Measurements from ENCODE around the gene SPX. TPM values are rescaled to one million over a fixed set of nuclear protein-coding genes. Genes with fewer than 3 reads are reported as not detected.

SPX gene
- total RNA-seq, 4 donors from 2014 or later = 3.6 to 51.7 (median 10.7) TPM

DNA sequence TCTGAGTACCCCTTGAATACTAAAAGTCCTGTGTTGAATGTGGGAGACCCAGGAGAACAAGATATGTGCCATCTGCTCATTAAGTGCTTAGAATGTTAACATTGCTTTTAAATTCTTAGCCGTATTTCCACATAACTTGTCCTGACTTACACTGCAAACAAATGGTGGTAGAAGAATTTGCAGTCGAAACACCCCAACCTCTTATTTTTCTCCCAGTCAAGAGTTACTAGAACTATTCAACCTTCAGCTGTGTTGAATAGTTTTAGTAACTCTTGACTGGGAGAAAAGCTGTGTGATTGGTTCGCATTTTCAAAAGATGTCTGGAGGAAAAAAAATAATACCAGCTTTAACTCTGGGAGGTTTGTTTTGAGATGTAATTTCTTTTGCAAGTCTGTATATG, 7.6 kb upstream of the SPX start:
- TF ChIP-seq, protein P1, sequence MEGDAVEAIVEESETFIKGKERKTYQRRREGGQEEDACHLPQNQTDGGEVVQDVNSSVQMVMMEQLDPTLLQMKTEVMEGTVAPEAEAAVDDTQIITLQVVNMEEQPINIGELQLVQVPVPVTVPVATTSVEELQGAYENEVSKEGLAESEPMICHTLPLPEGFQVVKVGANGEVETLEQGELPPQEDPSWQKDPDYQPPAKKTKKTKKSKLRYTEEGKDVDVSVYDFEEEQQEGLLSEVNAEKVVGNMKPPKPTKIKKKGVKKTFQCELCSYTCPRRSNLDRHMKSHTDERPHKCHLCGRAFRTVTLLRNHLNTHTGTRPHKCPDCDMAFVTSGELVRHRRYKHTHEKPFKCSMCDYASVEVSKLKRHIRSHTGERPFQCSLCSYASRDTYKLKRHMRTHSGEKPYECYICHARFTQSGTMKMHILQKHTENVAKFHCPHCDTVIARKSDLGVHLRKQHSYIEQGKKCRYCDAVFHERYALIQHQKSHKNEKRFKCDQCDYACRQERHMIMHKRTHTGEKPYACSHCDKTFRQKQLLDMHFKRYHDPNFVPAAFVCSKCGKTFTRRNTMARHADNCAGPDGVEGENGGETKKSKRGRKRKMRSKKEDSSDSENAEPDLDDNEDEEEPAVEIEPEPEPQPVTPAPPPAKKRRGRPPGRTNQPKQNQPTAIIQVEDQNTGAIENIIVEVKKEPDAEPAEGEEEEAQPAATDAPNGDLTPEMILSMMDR (IDR thresholded peaks at IDR 0.05; ENCODE audit: low read depth) = no peak

DNA sequence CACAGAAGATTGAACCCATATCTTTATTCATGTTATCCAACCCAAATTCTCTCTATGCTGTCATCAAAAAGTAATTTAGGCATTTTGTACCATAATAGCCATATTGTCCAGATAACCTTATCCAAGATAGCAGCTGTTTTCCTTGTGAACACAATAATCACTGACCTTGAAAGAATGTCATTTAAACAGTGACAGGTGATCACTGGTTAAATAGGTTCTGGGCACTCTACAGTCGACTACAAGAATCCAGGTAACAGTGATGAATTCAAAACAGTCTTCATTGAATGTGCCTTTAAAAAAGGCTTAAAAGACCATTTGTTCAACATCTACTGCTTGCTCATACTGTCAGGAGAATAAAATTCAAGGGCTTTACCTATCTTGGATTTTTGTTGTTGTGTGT, 4.6 kb upstream of the SPX start:
- TF ChIP-seq, protein P1 (IDR thresholded peaks at IDR 0.05; ENCODE audit: low read depth) = no peak

DNA sequence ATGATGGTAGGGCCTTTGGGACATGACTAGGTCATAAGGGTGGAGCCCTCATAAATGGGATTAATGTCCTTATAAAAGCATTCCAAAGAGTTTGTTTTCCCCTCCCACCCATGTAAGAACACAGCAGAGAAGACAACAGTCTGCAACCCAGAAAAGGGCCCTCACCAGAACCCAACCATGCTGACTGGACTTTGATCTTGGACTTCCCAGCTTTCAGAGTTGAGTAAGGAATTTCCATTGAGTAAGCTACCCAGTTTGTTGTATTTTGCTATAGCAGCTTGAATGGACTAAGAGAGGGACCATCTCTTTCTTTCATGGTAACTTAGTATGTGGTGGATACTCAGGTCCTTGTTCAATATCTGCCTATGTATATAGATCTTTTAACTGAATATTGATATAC, 2.9 kb upstream of the SPX start:
- TF ChIP-seq, protein P1 (IDR thresholded peaks at IDR 0.05; ENCODE audit: low read depth) = no peak

DNA sequence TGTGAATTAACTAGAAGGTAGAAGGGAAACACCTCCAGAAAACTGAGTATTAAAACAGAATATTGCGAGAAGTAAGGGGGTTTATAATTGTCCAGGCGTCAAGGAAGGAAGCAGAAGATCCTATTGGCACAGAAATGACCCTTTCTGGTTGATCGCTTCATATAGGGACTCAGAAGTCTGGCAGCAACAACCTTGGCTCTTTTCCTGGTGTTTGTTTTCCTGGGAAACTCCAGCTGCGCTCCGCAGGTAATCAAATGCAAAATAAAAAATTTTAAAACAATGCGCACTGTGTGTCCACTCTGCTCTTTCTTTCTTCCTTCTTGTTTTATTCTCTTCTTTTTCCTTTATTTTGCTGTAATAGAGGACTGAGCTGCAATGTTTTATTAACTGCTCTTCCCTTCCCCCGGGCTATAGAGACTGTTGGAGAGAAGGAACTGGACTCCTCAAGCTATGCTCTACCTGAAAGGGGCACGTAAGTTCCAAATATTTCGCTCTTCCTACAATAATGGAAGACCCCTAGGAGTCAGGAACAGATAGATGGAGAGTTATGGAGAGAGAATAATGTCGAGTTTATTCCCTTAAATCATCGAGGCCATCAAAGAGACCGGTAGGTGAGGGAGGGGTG, 737 bp downstream of the SPX start:
- TF ChIP-seq, protein P1 (IDR thresholded peaks at IDR 0.05; ENCODE audit: low read depth) = no peak

DNA sequence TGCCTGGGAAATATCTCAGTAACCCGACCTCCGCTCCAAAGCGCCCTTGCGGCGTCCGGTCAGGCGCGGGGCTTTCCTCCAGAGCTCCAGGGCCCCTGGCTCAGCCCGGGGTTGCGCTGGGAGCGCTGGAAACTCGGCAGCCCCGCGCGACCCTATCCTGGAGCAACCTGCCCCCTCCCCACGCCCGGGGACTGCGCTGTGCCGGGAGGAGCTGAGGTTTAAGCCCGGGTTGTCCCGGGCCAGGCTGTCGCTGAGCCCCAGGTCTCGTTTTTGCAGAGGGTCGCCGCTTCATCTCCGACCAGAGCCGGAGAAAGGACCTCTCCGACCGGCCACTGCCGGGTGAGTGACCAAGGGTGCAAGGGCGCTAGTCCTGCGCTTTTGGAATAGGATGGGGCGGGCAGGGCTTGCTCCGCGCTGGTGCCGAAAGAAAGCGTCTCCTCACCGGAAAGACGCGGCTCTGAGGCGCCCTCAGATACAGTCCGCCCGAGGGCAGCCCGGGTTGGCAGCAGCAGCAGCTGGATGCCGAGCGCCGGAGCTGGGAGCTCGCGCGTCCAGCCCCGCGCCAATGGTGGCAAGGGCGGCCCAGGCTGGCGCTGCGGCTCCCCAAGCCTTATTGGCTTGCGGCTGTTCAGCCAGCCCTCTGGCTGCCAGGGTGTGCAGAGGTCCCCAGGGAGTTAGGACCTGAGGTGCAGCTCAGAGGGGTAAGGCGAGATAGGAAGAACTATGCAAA, 1.5 kb downstream of the SPX start:
- TF ChIP-seq, protein P1 (IDR thresholded peaks at IDR 0.05; ENCODE audit: low read depth) = no peak

DNA sequence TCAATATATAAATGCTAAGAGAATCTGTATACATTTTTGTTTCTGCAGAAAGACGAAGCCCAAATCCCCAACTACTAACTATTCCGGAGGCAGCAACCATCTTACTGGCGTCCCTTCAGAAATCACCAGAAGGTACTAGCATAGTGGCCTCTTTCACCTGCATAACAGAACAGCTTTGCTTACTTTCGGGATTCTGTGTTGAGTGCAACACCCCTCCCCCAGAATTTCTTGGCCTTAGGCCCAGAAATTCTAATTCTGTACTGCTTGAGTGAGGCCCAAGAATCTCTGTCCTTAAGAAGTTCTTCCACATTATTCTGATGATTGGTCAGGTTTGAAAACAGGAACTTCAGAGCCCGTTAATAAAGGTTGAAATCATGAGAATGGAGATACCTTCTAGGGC, 2.9 kb downstream of the SPX start:
- TF ChIP-seq, protein P1 (IDR thresholded peaks at IDR 0.05; ENCODE audit: low read depth) = no peak

DNA sequence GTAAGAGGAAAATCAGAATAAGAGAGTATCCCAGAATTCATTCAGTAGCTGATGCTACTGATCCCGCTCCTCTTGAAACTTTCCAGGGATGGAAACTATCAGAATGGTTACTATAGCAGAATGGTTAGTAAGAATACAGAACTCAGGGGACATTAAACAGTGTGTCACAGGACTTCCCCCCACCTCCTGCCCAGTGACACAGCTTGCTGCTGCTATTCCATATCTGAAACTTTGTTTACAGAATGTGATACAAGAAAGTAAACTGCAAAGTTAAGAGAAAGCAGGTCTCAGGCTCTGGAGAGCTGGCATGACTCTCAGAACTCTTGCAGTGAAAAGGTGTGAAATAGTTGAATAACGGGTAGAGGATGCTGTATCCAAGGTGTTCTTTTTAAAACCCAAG, 3.4 kb downstream of the SPX start:
- TF ChIP-seq, protein P1 (IDR thresholded peaks at IDR 0.05; ENCODE audit: low read depth) = no peak
